IMR-90 (cell line): Measurements from ENCODE around the gene NRP1. TPM values are rescaled to one million over a fixed set of nuclear protein-coding genes. Genes with fewer than 3 reads are reported as not detected.

Experiments
- ATAC-seq: fragments of 200-7000 bp; cut with Tn5 transposase; 2 replicates; pipeline ENCODE4 v1.9.1; 2020; ENCODE audit warnings: low read depth, mild to moderate bottlenecking, moderate library complexity
- BruUV-seq: library from RNA; stranded (reverse); fragments of 400-500 nt; replicated peaks from 2 replicates; lab custom pipeline; 2021; lab: Mats Ljungman, UMichigan
- CTCF ChIA-PET: fragments of 300-600 bp; formaldehyde crosslinking; extraction: SDS; loops from one replicate; lab custom pipeline; 2021; ENCODE audit warnings: antibody characterized with exemption; lab: Yijun Ruan, JAX
- POLR2A ChIA-PET: fragments of 300-600 bp; sonication (Branson Sonifier 250); formaldehyde crosslinking; loops from one replicate; lab custom pipeline; 2022; ENCODE audit warnings: antibody characterized with exemption; ENCODE audit not compliant: unreplicated experiment; lab: Charles Lee
- DNase-seq: peaks from one replicate; pipeline ENCODE4 v3.0.0; 2013
- H2AFZ ChIP-seq: replicated peaks from 2 replicates; pipeline ENCODE3; 2013; ENCODE audit warnings: low read length, mild to moderate bottlenecking; ENCODE audit not compliant: poor library complexity
- H2AK5ac ChIP-seq: 2 replicates; pipeline ENCODE4 v1.6.1; 2013; ENCODE audit warnings: low read depth, low read length, inconsistent platforms
- H2AK9ac ChIP-seq: replicated peaks from 2 replicates; pipeline ENCODE3; 2013; ENCODE audit warnings: mild to moderate bottlenecking, low read depth, low read length, moderate library complexity; ENCODE audit not compliant: poor library complexity
- H2BK120ac ChIP-seq: 2 replicates; pipeline ENCODE4 v1.6.1; 2013; ENCODE audit warnings: low read depth, low read length, inconsistent platforms
- H2BK15ac ChIP-seq: 3 replicates; pipeline ENCODE4 v1.6.1; 2013; ENCODE audit warnings: low read depth, low read length, inconsistent platforms
- H2BK20ac ChIP-seq: 2 replicates; pipeline ENCODE4 v1.6.1; 2013; ENCODE audit warnings: low read depth, mild to moderate bottlenecking, inconsistent platforms, low read length, moderate library complexity
- H2BK5ac ChIP-seq: 2 replicates; pipeline ENCODE4 v1.6.1; 2013; ENCODE audit warnings: mild to moderate bottlenecking, low read depth, low read length, inconsistent platforms; ENCODE audit not compliant: poor library complexity, severe bottlenecking
- H3K14ac ChIP-seq: replicated peaks from 2 replicates; pipeline ENCODE4 v1.6.1; 2013; ENCODE audit warnings: low read depth, low read length, inconsistent platforms
- H3K18ac ChIP-seq: 2 replicates; pipeline ENCODE4 v1.6.1; 2013; ENCODE audit warnings: low read depth, low read length, control low read depth
- H3K23ac ChIP-seq: 2 replicates; pipeline ENCODE4 v1.6.1; 2013; ENCODE audit warnings: low read depth, low read length, inconsistent platforms
- H3K27ac ChIP-seq: 2 replicates; pipeline ENCODE4 v1.5.1; 2013; ENCODE audit warnings: mild to moderate bottlenecking, control low read depth, low read length; ENCODE audit not compliant: insufficient read depth
- H3K27me3 ChIP-seq: 2 replicates; pipeline ENCODE4 v1.6.1; 2013; ENCODE audit warnings: low read length; ENCODE audit not compliant: control insufficient read depth, insufficient read depth
- H3K36me3 ChIP-seq: 2 replicates; pipeline ENCODE4 v1.6.1; 2013; ENCODE audit warnings: low read length, mixed read lengths; ENCODE audit not compliant: control insufficient read depth, insufficient read depth
- H3K4ac ChIP-seq: 2 replicates; pipeline ENCODE4 v1.6.1; 2013; ENCODE audit warnings: low read depth, low read length, inconsistent platforms
- H3K4me1 ChIP-seq: 2 replicates; pipeline ENCODE4 v1.6.1; 2013; ENCODE audit warnings: low read length, mixed read lengths; ENCODE audit not compliant: control insufficient read depth, insufficient read depth
- H3K4me2 ChIP-seq: 2 replicates; pipeline ENCODE4 v1.6.1; 2013; ENCODE audit warnings: low read depth, mild to moderate bottlenecking, control low read depth, low read length, moderate library complexity
- H3K4me3 ChIP-seq: 2 replicates; pipeline ENCODE4 v1.5.1; 2013; ENCODE audit warnings: low read depth, mild to moderate bottlenecking, control low read depth, low read length, moderate library complexity; ENCODE audit not compliant: insufficient read depth
- H3K56ac ChIP-seq: 2 replicates; pipeline ENCODE4 v1.6.1; 2013; ENCODE audit warnings: low read length, inconsistent platforms; ENCODE audit not compliant: insufficient read depth; ENCODE audit errors: extremely low read depth
- H3K79me1 ChIP-seq, 2 experiments: 2 replicates each; pipeline ENCODE4 v1.6.1; 2013; ENCODE audit warnings: low read length in 2 of 2, inconsistent platforms in 1 of 2, low read depth in 1 of 2
- H3K9ac ChIP-seq: 2 replicates; pipeline ENCODE4 v1.6.1; 2013; ENCODE audit warnings: low read depth, low read length, control low read depth
- H3K9me1 ChIP-seq: 2 replicates; pipeline ENCODE4 v1.6.1; 2013; ENCODE audit warnings: low read length, inconsistent platforms; ENCODE audit not compliant: insufficient read depth
- H3K9me3 ChIP-seq: 2 replicates; pipeline ENCODE4 v1.6.1; 2013; ENCODE audit warnings: low read length; ENCODE audit not compliant: control insufficient read depth, insufficient read depth
- H4K20me1 ChIP-seq: 2 replicates; pipeline ENCODE4 v1.6.1; 2013; ENCODE audit warnings: low read length, inconsistent platforms; ENCODE audit not compliant: insufficient read depth
- H4K5ac ChIP-seq: 2 replicates; pipeline ENCODE4 v1.6.1; 2013; ENCODE audit warnings: mild to moderate bottlenecking, low read depth, low read length, control low read depth
- H4K8ac ChIP-seq, 2 experiments: 2 replicates each; pipeline ENCODE4 v1.6.1; 2013; ENCODE audit warnings: low read depth in 2 of 2, low read length in 2 of 2, control low read depth in 1 of 2, inconsistent platforms in 1 of 2
- H4K91ac ChIP-seq: 2 replicates; pipeline ENCODE4 v1.6.1; 2013; ENCODE audit warnings: low read depth, low read length, inconsistent platforms; ENCODE audit not compliant: insufficient read depth
- BHLHE40 ChIP-seq: fragments of 150-350 bp; IDR thresholded peaks from 2 replicates; pipeline ENCODE4 v1.6.1; 2016; ENCODE audit warnings: mild to moderate bottlenecking, low read depth, low read length
- CEBPB ChIP-seq: IDR thresholded peaks from 2 replicates; pipeline ENCODE4 v1.6.1; 2012; ENCODE audit warnings: low read depth, low read length, improper control_type of control experiment
- FOS ChIP-seq: fragments of 150-350 bp; IDR thresholded peaks from 2 replicates; pipeline ENCODE4 v1.6.1; 2016; ENCODE audit warnings: low read depth, low read length
- MAFK ChIP-seq: IDR thresholded peaks from 2 replicates; pipeline ENCODE4 v1.6.1; 2012; ENCODE audit warnings: low read depth, low read length, improper control_type of control experiment
- MAZ ChIP-seq: IDR thresholded peaks from 2 replicates; pipeline ENCODE4 v1.6.1; 2012; ENCODE audit warnings: low read depth, mild to moderate bottlenecking, low read length, improper control_type of control experiment, moderate library complexity, borderline replicate concordance
- MXI1 ChIP-seq: IDR thresholded peaks from 2 replicates; pipeline ENCODE4 v1.6.1; 2012; ENCODE audit warnings: low read depth, mild to moderate bottlenecking, low read length, moderate library complexity, borderline replicate concordance
- NFE2L2 ChIP-seq: fragments of 150-350 bp; IDR thresholded peaks from 2 replicates; pipeline ENCODE4 v1.6.1; 2016; ENCODE audit warnings: low read depth, mild to moderate bottlenecking, low read length
- POLR2A ChIP-seq: IDR thresholded peaks from 2 replicates; pipeline ENCODE4 v1.6.1; 2012; ENCODE audit warnings: mild to moderate bottlenecking, low read depth, low read length
- RAD21 ChIP-seq: IDR thresholded peaks from 2 replicates; pipeline ENCODE4 v1.6.1; 2012; ENCODE audit warnings: low read length, improper control_type of control experiment
- RFX5 ChIP-seq: IDR thresholded peaks from 2 replicates; pipeline ENCODE4 v1.8.0; 2012; ENCODE audit warnings: low read depth, mild to moderate bottlenecking, low read length, moderate library complexity
- SMC3 ChIP-seq: fragments of 150-350 bp; IDR thresholded peaks from 2 replicates; pipeline ENCODE4 v1.6.1; 2016; ENCODE audit warnings: low read depth, mild to moderate bottlenecking, antibody characterized with exemption, low read length, moderate library complexity
- WGBS, 2 experiments: methylation state at CpG; one replicate each; pipeline versions ENCODE4 v1.1.5 to v1.1.7; 2013; ENCODE audit warnings: missing lambda C conversion rate in 2 of 2; ENCODE audit not compliant: insufficient read length in 1 of 2; ENCODE audit errors: extremely low coverage in 2 of 2; 5-methylcytosine and 5-hydroxymethylcytosine counted together
- dilution Hi-C: fragments of 300-500 bp; cut with HindIII; formaldehyde crosslinking; loops from one replicate; pipeline ENCODE4 v1.14.3; 2018; ENCODE audit warnings: low sequenced_read_pairs; ENCODE audit not compliant: unreplicated experiment
- in situ Hi-C: fragments of 300-500 bp; cut with MboI; formaldehyde crosslinking; loops from 3 replicates; pipeline ENCODE4 v1.14.3; 2019; ENCODE audit warnings: low sequenced_read_pairs, inconsistent platforms, mixed read lengths
- intact Hi-C: fragments of 100-400 bp; cut with micrococcal nuclease; formaldehyde crosslinking; loops from 2 replicates; pipeline ENCODE4 v1.10.0; 2022
- polyA plus RNA-seq, 3 experiments: library from polyadenylated mRNA; depleted of rRNA; stranded (reverse); fragments of >200 nt; gene quantifications; 2 replicates each; pipeline ENCODE4 v1.2.3, GENCODE V29; 2012; ENCODE audit warnings: low replicate concordance in 1 of 3
- total RNA-seq: library from RNA; depleted of rRNA; stranded (reverse); fragments of >200 nt; gene quantifications from 2 replicates; pipeline ENCODE4 v1.2.3, GENCODE V29; 2012
- TF ChIP-seq, protein P1 (sequence below): conservative IDR thresholded peaks from 2 replicates; pipeline ENCODE4 v1.5.1; 2012; ENCODE audit warnings: mild to moderate bottlenecking, low read depth, low read length, improper control_type of control experiment
- TF ChIP-seq, protein P2 (sequence below): fragments of 150-350 bp; IDR thresholded peaks from 2 replicates; pipeline ENCODE4 v1.6.1; 2016; ENCODE audit warnings: low read depth, mild to moderate bottlenecking, low read length, moderate library complexity, borderline replicate concordance
- TF ChIP-seq, protein P3 (sequence below): fragments of 150-350 bp; IDR thresholded peaks from 2 replicates; pipeline ENCODE4 v1.6.1; 2017; ENCODE audit warnings: mild to moderate bottlenecking, antibody characterized with exemption, low read length, low read depth

NRP1 gene
- total and polyA plus RNA-seq, 2 of the 4 experiments (the other 2 are of a cell fraction): 108 to 227 TPM

DNA sequence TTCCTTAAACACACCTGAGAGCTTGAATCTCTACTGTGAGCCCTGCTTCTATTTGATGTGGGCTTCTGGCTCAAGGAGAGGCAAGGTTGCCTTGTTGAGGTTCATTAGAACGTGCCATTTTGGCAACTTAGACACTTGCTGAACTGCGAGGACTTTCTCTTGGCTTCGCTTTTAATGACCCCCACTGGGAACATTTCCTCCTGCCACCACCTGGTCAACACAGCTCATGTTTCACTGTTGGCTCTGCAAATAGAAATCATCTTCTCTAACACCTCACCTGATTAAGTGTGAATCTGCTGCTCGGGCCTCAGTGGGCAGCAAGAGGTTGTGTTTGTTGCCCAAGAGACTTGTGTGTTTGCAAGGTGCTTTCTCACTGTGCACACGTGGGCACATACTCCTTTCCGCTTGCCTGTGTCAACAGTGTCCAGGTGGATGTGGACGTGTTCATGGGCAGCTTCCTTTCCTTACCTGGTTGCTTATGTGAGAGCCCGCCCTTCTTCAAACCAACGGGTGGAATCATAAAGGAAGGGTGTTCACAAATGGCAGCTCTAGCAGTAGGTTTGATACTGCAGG, 147.0 kb downstream of the NRP1 start:
- Histone ChIP-seq H3K56ac (no peak overlapping the region), H3K36me3 (peaks cover 23% of the 10 kb centered on the region), H3K4ac (no peak overlapping the region), H2AK9ac (no peak overlapping the region), H3K9me3 (no peaks in the 10 kb centered on the region), H4K5ac (no peak overlapping the region), H3K79me1 (peaks cover 0 to 11% of the 10 kb centered on the region in 2 experiments; a peak in 1 of 4 replicates), H4K20me1 (no peaks in the 10 kb centered on the region), H4K8ac (no peak overlapping the region), H3K14ac (no peak overlapping the region), H2AK5ac (0 out of 2 replicates have a peak overlapping the region, but pooled peaks have one; percentile 54), H4K91ac (no peak overlapping the region), H3K4me1 (no peaks in the 10 kb centered on the region), H2BK5ac (no peak overlapping the region), H3K27ac (no peak overlapping the region), H3K18ac (no peak overlapping the region), H3K4me2 (no peak overlapping the region), H2BK20ac (no peak overlapping the region), H3K9ac (no peak overlapping the region), H3K23ac (no peak overlapping the region), H3K27me3 (no peaks in the 10 kb centered on the region), H2BK15ac (no peak overlapping the region), H2BK120ac (no peak overlapping the region), H3K4me3 (no peak overlapping the region), H3K9me1 (peaks cover 14% of the 10 kb centered on the region), H2AFZ (no peak overlapping the region)
- ATAC-seq (no peak), DNase-seq (no peak)
- in situ Hi-C loops (no loop called here), intact Hi-C loops (no loop called here), dilution Hi-C loops (no loop called here)
- ChIA-PET POLR2A (no interaction called here), CTCF (no interaction called here)
- TF ChIP-seq RAD21 (no peak), NFE2L2 (no peak), CEBPB (no peak), RFX5 (no peak), MAFK (no peak), FOS (no peak), BHLHE40 (no peak), MAZ (no peak), SMC3 (no peak), POLR2A (no peak), MXI1 (no peak)
- TF ChIP-seq, protein P1, sequence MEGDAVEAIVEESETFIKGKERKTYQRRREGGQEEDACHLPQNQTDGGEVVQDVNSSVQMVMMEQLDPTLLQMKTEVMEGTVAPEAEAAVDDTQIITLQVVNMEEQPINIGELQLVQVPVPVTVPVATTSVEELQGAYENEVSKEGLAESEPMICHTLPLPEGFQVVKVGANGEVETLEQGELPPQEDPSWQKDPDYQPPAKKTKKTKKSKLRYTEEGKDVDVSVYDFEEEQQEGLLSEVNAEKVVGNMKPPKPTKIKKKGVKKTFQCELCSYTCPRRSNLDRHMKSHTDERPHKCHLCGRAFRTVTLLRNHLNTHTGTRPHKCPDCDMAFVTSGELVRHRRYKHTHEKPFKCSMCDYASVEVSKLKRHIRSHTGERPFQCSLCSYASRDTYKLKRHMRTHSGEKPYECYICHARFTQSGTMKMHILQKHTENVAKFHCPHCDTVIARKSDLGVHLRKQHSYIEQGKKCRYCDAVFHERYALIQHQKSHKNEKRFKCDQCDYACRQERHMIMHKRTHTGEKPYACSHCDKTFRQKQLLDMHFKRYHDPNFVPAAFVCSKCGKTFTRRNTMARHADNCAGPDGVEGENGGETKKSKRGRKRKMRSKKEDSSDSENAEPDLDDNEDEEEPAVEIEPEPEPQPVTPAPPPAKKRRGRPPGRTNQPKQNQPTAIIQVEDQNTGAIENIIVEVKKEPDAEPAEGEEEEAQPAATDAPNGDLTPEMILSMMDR: no peak
- TF ChIP-seq, protein P2, sequence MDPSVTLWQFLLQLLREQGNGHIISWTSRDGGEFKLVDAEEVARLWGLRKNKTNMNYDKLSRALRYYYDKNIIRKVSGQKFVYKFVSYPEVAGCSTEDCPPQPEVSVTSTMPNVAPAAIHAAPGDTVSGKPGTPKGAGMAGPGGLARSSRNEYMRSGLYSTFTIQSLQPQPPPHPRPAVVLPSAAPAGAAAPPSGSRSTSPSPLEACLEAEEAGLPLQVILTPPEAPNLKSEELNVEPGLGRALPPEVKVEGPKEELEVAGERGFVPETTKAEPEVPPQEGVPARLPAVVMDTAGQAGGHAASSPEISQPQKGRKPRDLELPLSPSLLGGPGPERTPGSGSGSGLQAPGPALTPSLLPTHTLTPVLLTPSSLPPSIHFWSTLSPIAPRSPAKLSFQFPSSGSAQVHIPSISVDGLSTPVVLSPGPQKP: no peak
- TF ChIP-seq, protein P3, sequence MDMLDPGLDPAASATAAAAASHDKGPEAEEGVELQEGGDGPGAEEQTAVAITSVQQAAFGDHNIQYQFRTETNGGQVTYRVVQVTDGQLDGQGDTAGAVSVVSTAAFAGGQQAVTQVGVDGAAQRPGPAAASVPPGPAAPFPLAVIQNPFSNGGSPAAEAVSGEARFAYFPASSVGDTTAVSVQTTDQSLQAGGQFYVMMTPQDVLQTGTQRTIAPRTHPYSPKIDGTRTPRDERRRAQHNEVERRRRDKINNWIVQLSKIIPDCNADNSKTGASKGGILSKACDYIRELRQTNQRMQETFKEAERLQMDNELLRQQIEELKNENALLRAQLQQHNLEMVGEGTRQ: no peak
- BruUV-seq: no TSS peak
- WGBS, 2 experiments: 90% methylated on average over 2 of the region's 9 CpGs; no CpG with 5 or more reads in 1 of the 2 experiments
